Measurements from ENCODE around the gene PIWIL1. TPM values are rescaled to one million over a fixed set of nuclear protein-coding genes. Genes with fewer than 3 reads are reported as not detected.

The PIWIL1 gene
- total RNA-seq, 4 donors from 2014 or later = not detected

- H3K36me3 ChIP-seq = no peaks in the 10 kb centered on the region
- DNase-seq = no peak
Observed at GRCh38 chr12:130405332-130405731, 67.6 kb downstream of the PIWIL1 start.

GRCh38 chr12:130412384-130412783, 74.7 kb downstream of the PIWIL1 start:
- Histone ChIP-seq H3K4me3 (no peak overlapping the region), H3K27me3 (no peaks in the 10 kb centered on the region), H3K36me3 (no peaks in the 10 kb centered on the region), H3K27ac (no peak overlapping the region), H3K9me3 (no peaks in the 10 kb centered on the region), H3K4me1 (no peaks in the 10 kb centered on the region)
- DNase-seq = no peak
- TF ChIP-seq CTCF (IDR thresholded peaks at IDR 0.05) (no peak), POLR2A (IDR thresholded peaks at IDR 0.05) (no peak)

More at GRCh38 chr12:130405332-130405731, 67.6 kb downstream of the PIWIL1 start:
- Histone ChIP-seq H3K27ac (no peak overlapping the region), H3K9me3 (no peaks in the 10 kb centered on the region), H3K4me3 (no peak overlapping the region), H3K4me1 (no peaks in the 10 kb centered on the region), H3K27me3 (no peaks in the 10 kb centered on the region)
- TF ChIP-seq POLR2A (IDR thresholded peaks at IDR 0.05) (no peak), CTCF (IDR thresholded peaks at IDR 0.05) (no peak)

GRCh38 chr12:130413909-130414308, 76.2 kb downstream of the PIWIL1 start:
- Histone ChIP-seq H3K27ac (no peak overlapping the region), H3K27me3 (no peaks in the 10 kb centered on the region), H3K9me3 (no peaks in the 10 kb centered on the region), H3K4me3 (no peak overlapping the region), H3K36me3 (no peaks in the 10 kb centered on the region), H3K4me1 (no peaks in the 10 kb centered on the region)
- DNase-seq = no peak
- TF ChIP-seq POLR2A (IDR thresholded peaks at IDR 0.05) = no peak
- TF ChIP-seq CTCF (IDR thresholded peaks at IDR 0.05) = no peak

GRCh38 chr12:130414381-130414780, 76.7 kb downstream of the PIWIL1 start:
- H3K9me3 ChIP-seq = no peaks in the 10 kb centered on the region
- no peak overlapping the region for H3K4me3 ChIP-seq
- no peak for TF ChIP-seq CTCF (IDR thresholded peaks at IDR 0.05)
- TF ChIP-seq POLR2A (IDR thresholded peaks at IDR 0.05) = no peak

GRCh38 chr12:130418251-130418650, 80.6 kb downstream of the PIWIL1 start:
- no peaks in the 10 kb centered on the region for H3K27me3 ChIP-seq
- no peaks in the 10 kb centered on the region for H3K4me1 ChIP-seq
- no peak overlapping the region for H3K4me3 ChIP-seq
- H3K27ac ChIP-seq = no peak overlapping the region
- TF ChIP-seq CTCF (IDR thresholded peaks at IDR 0.05) (no peak), POLR2A (IDR thresholded peaks at IDR 0.05) (no peak)
- H3K9me3 ChIP-seq = no peaks in the 10 kb centered on the region
- no peaks in the 10 kb centered on the region for H3K36me3 ChIP-seq
- no peak for DNase-seq

More at GRCh38 chr12:130414381-130414780, 76.7 kb downstream of the PIWIL1 start:
- Histone ChIP-seq H3K36me3 (no peaks in the 10 kb centered on the region), H3K27ac (no peak overlapping the region), H3K27me3 (no peaks in the 10 kb centered on the region), H3K4me1 (no peaks in the 10 kb centered on the region)
- no peak for DNase-seq

- H3K9me3 ChIP-seq = no peaks in the 10 kb centered on the region
- H3K4me3 ChIP-seq = no peak overlapping the region
- H3K4me1 ChIP-seq = no peaks in the 10 kb centered on the region
- H3K27ac ChIP-seq = no peak overlapping the region
- no peaks in the 10 kb centered on the region for H3K27me3 ChIP-seq
- no peak for TF ChIP-seq POLR2A (IDR thresholded peaks at IDR 0.05)
- TF ChIP-seq CTCF (IDR thresholded peaks at IDR 0.05) = no peak
- DNase-seq = no peak
- no peaks in the 10 kb centered on the region for H3K36me3 ChIP-seq
Observed at GRCh38 chr12:130419116-130419515, 81.4 kb downstream of the PIWIL1 start.
